Esophagus squamous epithelium (tissue), 5 donors: ENCODE data around the gene PREX1. TPM values are rescaled to one million over a fixed set of nuclear protein-coding genes. Genes with fewer than 3 reads are reported as not detected.

Experiments used
- DNase-seq: peaks from one replicate; lab custom pipeline; 2025; lab: John Stamatoyannopoulos, UW
- H3K27ac ChIP-seq, 4 donors: fragments of 200-600 bp; sonication (generic); one replicate each; pipeline ENCODE4 v1.5.1; 2016 to 2019; ENCODE audit warnings: mild to moderate bottlenecking in 1 of 4
- H3K27me3 ChIP-seq, 4 donors: fragments of 200-600 bp; sonication (generic); 1 replicate in 3 of 4; 2 replicates in 1 of 4; pipeline versions ENCODE4 v1.5.1 to v1.6.0; 2017 to 2021; ENCODE audit warnings: antibody characterized with exemption in 1 of 4
- H3K36me3 ChIP-seq, 3 donors: fragments of 200-600 bp; sonication (generic); one replicate each; pipeline ENCODE4 v1.5.1; 2016 to 2019
- H3K4me1 ChIP-seq, 3 donors: fragments of 200-600 bp; sonication (generic); one replicate each; pipeline ENCODE4 v1.5.1; 2017 to 2019
- H3K4me3 ChIP-seq, 4 donors: fragments of 200-600 bp; sonication (generic); 1 replicate in 3 of 4; 2 replicates in 1 of 4; pipeline ENCODE4 v1.5.1; 2016 to 2019; ENCODE audit warnings: mild to moderate bottlenecking in 2 of 4, moderate library complexity in 1 of 4
- H3K9me3 ChIP-seq, 3 donors: fragments of 200-600 bp; sonication (generic); one replicate each; pipeline ENCODE4 v1.5.1; 2016 to 2019
- POLR2A ChIP-seq, 4 donors: fragments of 450-650 bp; IDR thresholded peaks; one replicate each; pipeline ENCODE4 v1.6.1; 2017; ENCODE audit warnings: antibody characterized with exemption in 4 of 4, mild to moderate bottlenecking in 4 of 4, moderate library complexity in 3 of 4
- WGBS, 2 donors: methylation state at CpG; one replicate each; pipeline ENCODE4 v1.1.5; 2018; 5-methylcytosine and 5-hydroxymethylcytosine counted together
- intact Hi-C: fragments of 100-400 bp; cut with DNase I; formaldehyde crosslinking; loops from one replicate; pipeline ENCODE4 v1.15.0; 2022
- total RNA-seq, 4 donors: library from RNA; depleted of rRNA; stranded (reverse); fragments of >200 nt; gene quantifications; one replicate each; pipeline ENCODE4 v1.1.0, GENCODE V29; 2016
- TF ChIP-seq, protein P1 (sequence below), 6 experiments: fragments of 450-650 bp in 4 of 6; fragments of 200-600 bp in 2 of 6; sonication (generic) in 2 of 6; IDR thresholded peaks; one replicate each; pipeline ENCODE4 v1.5.1; 2016 to 2019; ENCODE audit warnings: antibody characterized with exemption in 6 of 6, mild to moderate bottlenecking in 4 of 6, moderate library complexity in 4 of 6
- donor health status: DM: yes; HTN: yes; CAD: no.

PREX1 gene
- total RNA-seq, 4 donors from 2014 or later = 4.9 to 25.9 (median 8.9) TPM

DNA sequence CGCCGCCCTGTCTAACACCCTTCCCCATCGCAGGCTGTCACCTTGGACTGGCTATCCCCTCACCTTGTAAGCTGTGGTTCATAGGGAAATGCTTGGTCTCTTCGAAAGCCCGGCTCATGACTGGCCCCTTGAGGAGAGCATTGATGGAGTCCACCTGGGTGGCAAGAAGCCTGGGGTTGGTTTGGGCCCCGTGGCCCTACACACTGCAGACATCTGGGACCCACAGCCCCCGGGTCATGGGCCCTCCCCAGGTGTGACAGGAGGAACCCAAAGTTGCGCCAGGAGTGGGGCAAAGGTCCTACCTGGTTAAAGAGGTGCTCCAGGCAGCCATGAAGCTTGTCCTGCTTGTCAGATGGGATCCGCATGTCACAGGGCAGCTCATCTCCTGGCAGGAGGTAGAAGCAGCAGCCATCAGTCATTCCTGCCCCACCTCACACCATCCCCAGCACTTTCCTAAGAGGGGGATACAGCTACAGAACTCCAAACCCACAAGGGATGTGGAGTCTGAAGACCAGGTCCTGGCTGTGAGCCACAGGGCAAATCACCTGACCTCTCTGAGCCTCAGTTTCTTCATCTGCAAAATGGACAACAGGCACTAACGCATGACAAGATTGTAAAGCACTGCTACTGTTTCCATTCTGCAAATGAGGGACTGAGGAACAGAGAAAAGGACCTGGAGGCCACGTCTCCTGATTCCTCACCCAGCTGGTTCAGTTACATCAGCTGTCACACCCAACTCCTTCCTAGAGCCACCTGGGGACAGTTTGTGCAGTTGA is 185.5 kb downstream of the PREX1 start:
- TF ChIP-seq, protein P1, sequence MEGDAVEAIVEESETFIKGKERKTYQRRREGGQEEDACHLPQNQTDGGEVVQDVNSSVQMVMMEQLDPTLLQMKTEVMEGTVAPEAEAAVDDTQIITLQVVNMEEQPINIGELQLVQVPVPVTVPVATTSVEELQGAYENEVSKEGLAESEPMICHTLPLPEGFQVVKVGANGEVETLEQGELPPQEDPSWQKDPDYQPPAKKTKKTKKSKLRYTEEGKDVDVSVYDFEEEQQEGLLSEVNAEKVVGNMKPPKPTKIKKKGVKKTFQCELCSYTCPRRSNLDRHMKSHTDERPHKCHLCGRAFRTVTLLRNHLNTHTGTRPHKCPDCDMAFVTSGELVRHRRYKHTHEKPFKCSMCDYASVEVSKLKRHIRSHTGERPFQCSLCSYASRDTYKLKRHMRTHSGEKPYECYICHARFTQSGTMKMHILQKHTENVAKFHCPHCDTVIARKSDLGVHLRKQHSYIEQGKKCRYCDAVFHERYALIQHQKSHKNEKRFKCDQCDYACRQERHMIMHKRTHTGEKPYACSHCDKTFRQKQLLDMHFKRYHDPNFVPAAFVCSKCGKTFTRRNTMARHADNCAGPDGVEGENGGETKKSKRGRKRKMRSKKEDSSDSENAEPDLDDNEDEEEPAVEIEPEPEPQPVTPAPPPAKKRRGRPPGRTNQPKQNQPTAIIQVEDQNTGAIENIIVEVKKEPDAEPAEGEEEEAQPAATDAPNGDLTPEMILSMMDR (IDR thresholded peaks at IDR 0.05) = no peak
- TF ChIP-seq POLR2A (IDR thresholded peaks at IDR 0.05) = no peak
- H3K9me3 ChIP-seq = no peaks in the 10 kb centered on the region
- 85 to 93% methylated on average over 6 to 9 of the region's 11 CpGs for WGBS, 2 donors
- intact Hi-C loops = no loop called here
- H3K4me3 ChIP-seq = no peak overlapping the region
- peaks cover 0 to 83% (median 0%) of the 10 kb centered on the region in 3 donors for H3K36me3 ChIP-seq
- no peak for DNase-seq
- H3K4me1 ChIP-seq = no peaks in the 10 kb centered on the region
- no peak overlapping the region for H3K27ac ChIP-seq
- H3K27me3 ChIP-seq = no peaks in the 10 kb centered on the region

DNA sequence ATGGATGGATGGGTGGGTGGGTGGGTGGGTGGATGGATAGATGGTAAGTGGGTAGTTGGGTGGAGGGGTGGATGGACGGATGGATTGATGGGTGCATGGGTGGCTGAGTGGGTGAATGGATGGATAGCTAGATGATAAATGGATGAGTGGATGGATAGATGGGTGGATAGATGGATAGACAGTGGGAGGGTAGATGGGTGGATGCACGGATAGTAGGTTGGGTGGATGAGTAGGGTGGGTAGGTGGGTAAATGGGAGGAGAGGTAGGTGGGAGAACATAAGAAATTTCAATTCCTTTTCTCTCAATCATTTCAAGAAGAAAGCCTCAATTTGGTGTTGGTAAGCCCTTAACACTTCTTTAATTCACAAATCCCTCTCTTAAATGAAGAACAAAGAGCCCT is 186.9 kb downstream of the PREX1 start:
- H3K4me3 ChIP-seq = no peak overlapping the region
- H3K4me1 ChIP-seq = no peaks in the 10 kb centered on the region
- intact Hi-C loops = no loop called here
- DNase-seq = no peak
- H3K27ac ChIP-seq = no peak overlapping the region
- no peaks in the 10 kb centered on the region for H3K27me3 ChIP-seq
- no peak for TF ChIP-seq POLR2A (IDR thresholded peaks at IDR 0.05)
- TF ChIP-seq, protein P1 (IDR thresholded peaks at IDR 0.05) = no peak
- H3K36me3 ChIP-seq = peaks cover 0 to 77% (median 5%) of the 10 kb centered on the region in 3 donors
- WGBS, 2 donors = 79 to 92% methylated on average over 2 of the region's 2 CpGs
- no peaks in the 10 kb centered on the region for H3K9me3 ChIP-seq

DNA sequence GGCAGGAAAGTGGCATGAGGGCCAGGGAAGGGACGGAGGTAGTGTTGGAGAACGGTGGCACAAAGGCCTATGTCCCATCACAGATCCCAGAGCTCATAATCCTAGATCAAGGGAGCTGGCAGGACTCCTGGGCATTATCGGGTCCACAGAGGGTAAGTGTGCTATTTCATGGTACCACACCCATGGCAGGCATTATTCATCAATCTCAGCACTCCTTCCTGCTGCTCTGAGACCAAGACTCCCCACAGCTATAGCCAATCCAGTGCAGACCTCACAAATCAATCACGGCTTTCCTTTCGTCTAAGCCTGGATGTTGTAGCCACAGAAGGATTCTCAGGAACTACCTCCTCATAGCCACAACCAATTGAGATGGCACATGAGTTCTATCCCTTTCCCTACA is 187.9 kb downstream of the PREX1 start:
- no peak for DNase-seq
- WGBS, 2 donors = 81 to 95% methylated on average over 3 of the region's 5 CpGs
- Histone ChIP-seq H3K36me3 (peaks cover 0 to 70% (median 5%) of the 10 kb centered on the region in 3 donors), H3K9me3 (no peaks in the 10 kb centered on the region), H3K4me3 (no peak overlapping the region), H3K4me1 (no peaks in the 10 kb centered on the region), H3K27me3 (no peaks in the 10 kb centered on the region), H3K27ac (no peak overlapping the region)
- no peak for TF ChIP-seq POLR2A (IDR thresholded peaks at IDR 0.05)
- TF ChIP-seq, protein P1 (IDR thresholded peaks at IDR 0.05) = no peak
- intact Hi-C loops = no loop called here

DNA sequence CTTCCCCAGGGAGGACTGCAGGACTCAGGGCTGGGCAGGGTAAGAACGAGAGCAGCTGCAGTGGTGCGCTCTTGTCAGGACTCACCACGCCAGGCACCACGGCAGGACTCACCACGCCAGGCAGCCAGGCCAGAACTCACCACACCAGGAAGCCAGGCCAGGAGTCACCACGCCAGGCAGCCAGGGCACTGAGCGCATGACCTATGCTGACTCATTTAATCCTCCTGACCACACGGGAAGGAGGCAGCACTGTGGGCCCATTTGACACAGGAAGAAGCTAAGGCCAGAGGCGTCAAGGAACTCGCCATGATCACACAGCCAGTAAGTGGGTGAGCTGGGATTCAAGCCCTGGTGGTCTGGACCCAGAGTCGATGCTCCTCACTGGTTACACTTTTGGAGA is 189.3 kb downstream of the PREX1 start:
- Histone ChIP-seq H3K27me3 (no peaks in the 10 kb centered on the region), H3K4me3 (no peak overlapping the region), H3K4me1 (no peaks in the 10 kb centered on the region), H3K36me3 (peaks cover 0 to 63% (median 5%) of the 10 kb centered on the region in 3 donors), H3K9me3 (no peaks in the 10 kb centered on the region), H3K27ac (no peak overlapping the region)
- no peak for TF ChIP-seq POLR2A (IDR thresholded peaks at IDR 0.05)
- TF ChIP-seq, protein P1 (IDR thresholded peaks at IDR 0.05) = no peak
- intact Hi-C loops = no loop called here
- no peak for DNase-seq
- WGBS, 2 donors = 70 to 92% methylated on average over 2 to 4 of the region's 11 CpGs

DNA sequence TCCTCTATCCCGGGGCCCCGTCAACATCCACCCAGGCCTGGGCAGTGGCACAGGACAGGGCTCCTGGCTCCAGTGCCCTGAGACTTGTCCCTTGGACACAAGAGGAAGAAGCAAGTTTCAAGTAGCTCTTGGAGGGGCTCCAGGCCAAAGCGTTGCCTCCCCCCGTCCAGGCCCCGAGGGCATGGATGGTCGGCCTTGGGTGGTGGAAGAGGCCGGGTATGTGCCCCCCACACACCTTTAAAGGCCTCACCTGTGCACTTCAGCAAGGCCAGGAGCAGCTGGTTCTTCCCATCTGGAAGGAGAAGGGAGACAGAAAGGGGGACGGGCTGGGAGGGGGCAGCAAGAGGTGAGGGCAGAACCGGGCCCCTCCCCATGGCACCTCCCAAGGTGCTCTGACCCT is 190.3 kb downstream of the PREX1 start:
- intact Hi-C loops = no loop called here
- Histone ChIP-seq H3K27me3 (no peaks in the 10 kb centered on the region), H3K9me3 (no peaks in the 10 kb centered on the region), H3K4me3 (no peak overlapping the region), H3K27ac (no peak overlapping the region), H3K4me1 (no peaks in the 10 kb centered on the region), H3K36me3 (peaks cover 0 to 59% (median 5%) of the 10 kb centered on the region in 3 donors)
- DNase-seq = no peak
- WGBS, 2 donors = no CpG with 5 or more reads among the region's 9 CpGs
- TF ChIP-seq POLR2A (IDR thresholded peaks at IDR 0.05) = no peak
- TF ChIP-seq, protein P1 (IDR thresholded peaks at IDR 0.05) = no peak
